ENCODE measurements around the gene HOMER2.

Gene HOMER2

GRCh38 chr15:82928711-82929110, 23.8 kb downstream of the HOMER2 start:
- DNase-seq = no peak

GRCh38 chr15:82923744-82924143, 28.8 kb downstream of the HOMER2 start:
- DNase-seq = no peak

- DNase-seq = no peak
These were observed 29.8 kb downstream of the HOMER2 start for GRCh38 chr15:82922737-82923136.

- no peak for DNase-seq
These were observed 30.6 kb downstream of the HOMER2 start for GRCh38 chr15:82921939-82922338.

- DNase-seq = no peak
These were observed 31.3 kb downstream of the HOMER2 start for GRCh38 chr15:82921242-82921641.

GRCh38 chr15:82919231-82919886, 33.2 kb downstream of the HOMER2 start:
- no peak for DNase-seq

GRCh38 chr15:82918607-82919230, 33.8 kb downstream of the HOMER2 start:
- no peak for DNase-seq

- no peak for DNase-seq
These were observed 34.4 kb downstream of the HOMER2 start for GRCh38 chr15:82918162-82918561.

- no peak for DNase-seq
These were observed 35.3 kb downstream of the HOMER2 start for GRCh38 chr15:82917249-82917648.

GRCh38 chr15:82916161-82916952, 36.2 kb downstream of the HOMER2 start:
- DNase-seq = no peak

GRCh38 chr15:82914396-82914795, 38.1 kb downstream of the HOMER2 start:
- no peak for DNase-seq

GRCh38 chr15:82911458-82911857, 41.1 kb downstream of the HOMER2 start:
- no peak for DNase-seq

- no peak for DNase-seq
These were observed 41.8 kb downstream of the HOMER2 start for GRCh38 chr15:82910721-82911120.

- no peak for DNase-seq
These were observed 43.3 kb downstream of the HOMER2 start for GRCh38 chr15:82909080-82909815.

- no peak for DNase-seq
These were observed 45.2 kb downstream of the HOMER2 start for GRCh38 chr15:82907350-82907749.

GRCh38 chr15:82904574-82904973, 47.9 kb downstream of the HOMER2 start:
- no peak for DNase-seq

- DNase-seq = no peak
These were observed 49.0 kb downstream of the HOMER2 start for GRCh38 chr15:82903511-82903910.

GRCh38 chr15:82901114-82901805, 51.3 kb downstream of the HOMER2 start:
- no peak for DNase-seq

GRCh38 chr15:82900511-82901060, 51.9 kb downstream of the HOMER2 start:
- no peak for DNase-seq

- no peak for DNase-seq
These were observed 53.6 kb downstream of the HOMER2 start for GRCh38 chr15:82898961-82899360.

- no peak for DNase-seq
These were observed 56.5 kb downstream of the HOMER2 start for GRCh38 chr15:82895983-82896382.

- no peak for DNase-seq
These were observed 57.5 kb downstream of the HOMER2 start for GRCh38 chr15:82894971-82895520.
